NCI-H345 treated with DMSO at 0.1 percent for 48 hours (cell line): ENCODE results near the gene ZNF354B.
"Not testable (repeated sequence)": the region's sequence is repeated elsewhere in the genome, so short reads cannot be mapped to it uniquely, and the experiment has no call there.

Experiments
- DNase-seq: peaks from one replicate; lab custom pipeline; 2025; ENCODE audit not compliant: unreplicated experiment; lab: John Stamatoyannopoulos, UW

Gene ZNF354B

GRCh38 chr5:178883115-178883694 is 23.5 kb downstream of the ZNF354B start:
- DNase-seq = not testable (repeated sequence)

GRCh38 chr5:178883815-178884430 is 24.2 kb downstream of the ZNF354B start:
- no peak for DNase-seq

DNA sequence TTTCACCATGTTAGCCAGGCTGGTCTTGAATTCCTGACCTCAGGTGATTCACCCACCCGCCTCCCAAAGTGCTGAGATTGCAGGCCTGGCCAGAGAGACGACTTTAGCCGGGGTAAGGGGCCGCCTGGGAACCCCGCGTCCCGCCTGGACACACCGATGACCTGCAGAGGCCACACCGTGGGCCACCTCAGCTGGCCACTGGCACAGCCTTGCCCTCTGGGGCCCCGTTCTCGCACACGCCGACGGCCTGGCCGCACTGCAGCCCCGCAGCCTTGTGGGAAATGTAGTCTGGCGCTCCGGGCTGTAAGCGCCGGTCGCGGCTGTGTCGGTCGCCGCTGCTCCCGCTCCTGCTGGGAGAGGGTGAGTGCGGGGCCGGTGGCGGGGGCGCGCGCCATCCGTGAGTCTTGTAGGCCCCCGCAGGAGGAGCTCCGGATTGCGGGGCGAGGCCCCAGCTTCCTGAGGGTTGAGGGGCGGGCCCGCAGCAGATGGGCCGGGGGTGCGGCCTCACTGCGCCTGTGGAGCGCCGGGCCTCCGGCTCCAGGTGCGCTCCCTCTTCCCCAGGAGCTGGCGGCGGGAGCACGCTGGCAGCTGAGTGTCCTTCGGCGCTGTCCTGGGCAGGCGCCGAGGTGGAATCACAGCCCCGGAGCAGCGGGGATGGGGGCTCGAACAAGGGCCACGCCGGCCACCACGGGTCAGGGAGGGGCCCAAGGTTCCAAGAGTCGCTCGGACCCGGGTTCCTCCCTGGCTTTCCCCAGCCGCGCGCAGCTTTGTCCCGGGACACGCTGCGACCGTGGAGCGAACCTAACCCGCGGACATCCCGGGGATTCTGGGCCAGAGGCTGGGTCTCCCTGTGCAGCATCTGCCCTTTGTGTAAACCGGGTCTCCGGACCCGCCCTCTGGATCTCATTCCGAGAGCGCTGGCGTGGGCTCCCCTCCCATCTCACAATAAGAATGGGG is 36.1 kb downstream of the ZNF354B start, which contains the start of gene ZFP2:
Gene ZFP2 (plus strand): TSS at position 299 of the 957 bp plus-strand sequence. CDS start 35,401 bp downstream, outside the sequence.
- peak; percentile 47 for DNase-seq

DNA sequence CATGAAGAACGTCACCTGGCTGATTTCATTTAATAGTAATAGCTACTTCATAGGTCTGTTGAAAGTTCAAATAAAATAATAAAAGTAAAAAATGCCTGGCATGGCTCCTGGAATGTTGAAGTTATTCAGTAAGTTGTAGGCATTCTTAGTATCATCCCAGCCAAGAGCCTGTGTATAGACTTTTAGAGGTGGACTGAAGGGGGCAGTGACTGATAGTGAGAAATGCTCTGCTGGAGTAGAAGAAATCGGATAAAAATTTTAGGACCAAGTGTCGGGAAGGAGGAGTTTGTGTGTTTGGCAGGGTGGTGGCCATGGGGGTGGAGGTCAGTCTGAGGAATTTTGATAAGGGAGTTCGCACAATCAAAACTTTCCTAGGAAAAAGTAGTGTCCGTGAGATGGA is 39.5 kb downstream of the ZNF354B start:
- DNase-seq = no peak

GRCh38 chr5:178902849-178903248 is 43.1 kb downstream of the ZNF354B start:
- no peak for DNase-seq

GRCh38 chr5:178931846-178932760 is 72.3 kb downstream of the ZNF354B start:
- no peak for DNase-seq
